NK-92 (cell line): ENCODE measurements around the gene RTL1.

Experiments
- DNase-seq: peaks from one replicate; lab custom pipeline; 2025; ENCODE audit not compliant: unreplicated experiment; lab: John Stamatoyannopoulos, UW

RTL1 gene

GRCh38 chr14:100854435-100854834 is 49.1 kb downstream of the RTL1 start:
- no peak for DNase-seq

DNA sequence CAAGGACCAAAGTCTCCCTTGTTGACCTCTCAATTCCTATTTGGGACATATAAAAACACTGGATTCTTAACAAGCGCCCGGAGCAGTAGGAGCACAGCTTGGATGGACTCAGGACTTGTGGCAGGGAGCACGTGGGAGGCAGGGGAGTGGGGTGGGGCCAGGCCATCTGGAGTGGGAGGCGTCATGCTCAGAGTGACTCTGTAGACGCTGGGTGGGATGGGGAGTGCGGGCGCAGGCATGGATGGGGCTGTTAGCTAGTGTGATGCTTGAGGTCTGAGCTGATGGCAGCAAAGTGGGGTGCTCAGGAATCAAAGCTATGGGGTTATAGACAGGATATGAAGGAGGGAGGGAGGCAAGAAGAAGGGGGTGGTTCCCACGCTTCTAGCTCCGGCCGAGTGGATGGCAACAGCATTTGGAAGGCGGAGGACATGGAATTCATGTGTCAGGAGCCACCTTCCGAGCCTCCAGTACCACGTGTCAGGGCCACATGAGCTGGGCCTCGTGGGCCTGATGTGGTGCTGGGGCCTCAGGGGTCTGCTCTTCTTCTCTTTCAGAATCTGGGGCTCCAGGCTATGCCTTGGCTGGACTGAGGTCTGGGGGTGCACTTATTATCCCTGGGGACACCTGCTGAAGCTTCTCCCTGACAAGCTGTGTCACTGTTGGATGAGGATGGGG is 51.4 kb downstream of the RTL1 start:
- no peak for DNase-seq

GRCh38 chr14:100851586-100851916 is 52.0 kb downstream of the RTL1 start:
- no peak for DNase-seq

- no peak for DNase-seq
Measured at GRCh38 chr14:100850841-100851585, 52.5 kb downstream of the RTL1 start.

GRCh38 chr14:100849115-100849781 is 54.3 kb downstream of the RTL1 start:
- DNase-seq = no peak

DNA sequence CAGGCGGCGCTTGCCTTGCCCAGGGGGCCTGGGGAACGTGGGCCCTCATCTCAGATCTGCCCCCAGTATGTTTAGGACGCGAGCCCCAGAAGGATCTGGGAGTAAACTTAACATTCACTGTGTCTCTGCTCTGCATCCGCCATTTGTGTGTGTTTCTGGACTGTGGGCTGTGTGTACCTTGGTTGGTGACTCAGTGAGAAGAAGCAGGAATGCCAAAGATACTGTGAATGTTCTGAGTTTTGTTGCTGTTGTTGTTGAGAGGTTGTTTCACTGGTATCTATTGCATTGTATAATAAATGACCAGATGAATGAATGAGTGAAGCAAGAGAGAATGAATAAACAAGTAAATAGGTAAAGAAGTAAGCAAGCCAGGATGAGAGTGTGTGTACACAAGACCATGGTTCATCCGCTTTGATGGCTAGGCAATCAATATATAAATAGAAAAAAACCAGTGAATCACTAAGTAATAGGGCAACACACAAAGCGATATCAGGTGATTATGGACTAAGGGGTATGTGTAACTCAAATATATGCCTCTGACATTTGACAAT is 57.1 kb downstream of the RTL1 start:
- no peak for DNase-seq

DNA sequence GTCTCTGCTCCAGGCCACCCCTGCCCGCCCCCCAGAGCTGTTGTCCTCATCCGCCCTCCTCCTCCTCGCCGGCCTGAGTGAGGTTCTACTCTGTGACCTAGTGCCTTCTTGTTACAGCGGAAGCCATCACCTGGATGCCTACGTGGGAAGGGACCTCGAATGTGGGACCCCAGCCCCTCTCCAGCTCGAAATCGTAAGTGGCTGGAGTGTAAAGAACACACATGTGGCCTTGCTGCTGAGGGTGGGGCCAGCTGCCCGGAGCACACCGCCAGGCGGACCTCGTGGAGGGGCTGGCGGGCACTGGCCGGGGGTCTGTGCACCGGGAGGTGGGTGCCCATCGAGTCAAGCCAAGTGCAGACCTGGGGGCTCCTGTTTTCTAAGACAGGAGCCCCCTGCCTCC is 58.2 kb downstream of the RTL1 start:
- no peak for DNase-seq

DNA sequence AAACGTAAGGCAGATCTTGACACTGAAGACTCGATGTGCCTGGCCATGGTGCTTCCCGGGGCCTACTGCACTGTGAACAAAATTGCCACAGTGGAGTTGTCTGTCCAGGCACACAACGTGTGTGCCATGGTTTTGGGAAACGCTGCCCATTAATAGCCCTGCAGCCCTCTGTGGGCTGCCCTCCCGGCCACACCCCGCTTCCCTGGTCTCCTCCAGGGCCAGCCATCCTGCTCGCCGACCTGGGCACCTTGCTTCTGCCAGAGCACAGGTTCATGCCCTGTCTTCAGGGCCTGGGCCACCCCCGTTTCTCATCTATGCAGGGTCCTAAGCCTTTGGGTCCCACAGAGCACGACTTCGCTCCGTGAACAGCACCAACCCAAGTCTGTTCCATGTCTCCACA is 58.7 kb downstream of the RTL1 start:
- no peak for DNase-seq

DNA sequence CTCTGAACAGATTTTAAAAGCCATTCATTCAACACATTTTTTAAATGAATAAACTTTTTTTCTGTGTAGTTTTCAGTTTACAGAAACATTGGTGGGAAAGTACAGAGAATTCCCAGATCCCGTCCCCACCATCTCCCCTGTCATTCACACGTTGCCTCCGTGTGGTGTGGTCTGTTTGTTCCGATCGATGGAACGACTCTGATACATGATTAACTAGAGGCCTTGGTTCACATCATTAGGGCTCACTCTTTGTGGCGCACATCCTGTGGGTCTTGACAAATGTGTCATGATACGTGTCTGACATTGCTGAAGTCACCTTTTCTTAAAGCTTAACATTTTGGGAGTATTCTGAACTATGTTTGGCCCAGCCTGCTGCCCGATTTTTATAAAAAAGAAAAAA is 59.1 kb downstream of the RTL1 start:
- DNase-seq = no peak

DNA sequence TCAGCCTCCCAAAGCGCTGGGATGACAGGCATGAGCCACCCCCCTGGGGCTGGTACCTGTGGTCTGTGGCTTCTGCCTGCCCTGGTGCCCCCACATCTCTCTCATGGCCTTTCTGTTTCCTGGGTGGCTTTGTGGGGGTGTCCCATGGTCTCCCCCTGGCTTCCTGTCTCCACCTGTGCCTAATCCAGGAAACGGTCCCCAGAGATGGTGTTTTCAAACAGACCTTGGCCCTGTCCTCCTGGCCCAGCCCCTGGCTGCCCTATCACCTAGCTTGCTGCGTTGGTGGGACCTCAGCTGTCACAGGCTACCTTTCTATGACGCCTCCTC is 59.5 kb downstream of the RTL1 start:
- no peak for DNase-seq

DNA sequence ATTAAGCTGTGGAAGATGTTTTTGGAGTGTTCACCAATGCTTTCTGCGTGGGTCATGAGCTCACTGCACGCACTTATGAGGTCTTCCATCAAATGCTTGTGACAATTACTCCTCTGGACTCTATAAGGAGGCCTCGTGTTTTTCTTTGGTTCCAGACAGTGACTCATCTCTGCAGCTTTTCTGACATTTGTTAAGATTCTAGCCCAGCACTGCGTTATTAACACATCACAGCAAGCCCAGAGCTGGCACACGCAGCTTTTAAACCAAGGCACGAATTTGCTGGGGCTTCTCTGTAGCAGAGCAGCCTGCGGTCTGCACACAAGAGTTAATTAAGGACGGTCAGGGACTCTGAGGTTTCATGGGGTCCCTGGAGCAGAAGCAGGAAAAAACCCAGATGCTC is 60.7 kb downstream of the RTL1 start:
- no peak for DNase-seq

GRCh38 chr14:100841761-100842403 is 61.6 kb downstream of the RTL1 start:
- no peak for DNase-seq

GRCh38 chr14:100841066-100841760 is 62.3 kb downstream of the RTL1 start:
- DNase-seq = no peak

DNA sequence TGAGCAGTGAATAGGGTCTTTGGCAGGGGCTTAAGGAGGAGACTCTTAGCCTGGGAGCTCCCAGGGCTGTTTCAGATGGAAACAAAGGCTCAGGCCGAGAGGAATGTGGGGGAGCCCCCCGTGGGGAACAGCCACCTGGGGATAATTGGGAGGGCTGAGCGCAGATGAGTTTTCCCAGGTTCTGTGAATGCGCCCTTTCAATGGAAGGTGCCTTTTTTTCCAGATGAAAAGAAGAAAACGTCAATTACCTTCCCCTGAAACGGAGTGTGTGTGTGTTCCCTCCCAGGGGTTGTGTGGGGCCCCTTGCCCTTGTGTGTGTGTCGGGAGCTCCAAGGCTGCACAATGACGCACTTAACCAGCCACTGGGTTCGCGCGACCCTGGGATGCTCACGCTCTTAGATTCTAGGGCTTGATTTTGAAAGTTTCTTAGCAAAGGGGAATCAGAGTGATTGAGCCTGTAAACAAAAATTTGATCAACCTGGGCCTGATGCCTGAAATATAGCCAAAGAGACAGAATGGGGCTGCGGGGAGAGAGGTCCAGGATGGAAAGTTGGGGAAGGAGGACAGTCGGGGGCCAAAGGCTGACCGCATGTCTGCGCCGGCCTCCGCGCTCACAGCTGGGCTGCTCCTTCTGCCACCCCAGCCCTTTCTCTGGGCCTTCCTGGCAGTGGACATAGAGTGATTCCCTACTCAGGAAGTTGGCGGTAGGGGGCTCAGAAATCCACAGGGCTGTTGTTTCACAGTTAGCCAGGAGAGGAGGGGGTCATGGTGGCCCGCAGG is 63.0 kb downstream of the RTL1 start:
- DNase-seq = no peak

DNA sequence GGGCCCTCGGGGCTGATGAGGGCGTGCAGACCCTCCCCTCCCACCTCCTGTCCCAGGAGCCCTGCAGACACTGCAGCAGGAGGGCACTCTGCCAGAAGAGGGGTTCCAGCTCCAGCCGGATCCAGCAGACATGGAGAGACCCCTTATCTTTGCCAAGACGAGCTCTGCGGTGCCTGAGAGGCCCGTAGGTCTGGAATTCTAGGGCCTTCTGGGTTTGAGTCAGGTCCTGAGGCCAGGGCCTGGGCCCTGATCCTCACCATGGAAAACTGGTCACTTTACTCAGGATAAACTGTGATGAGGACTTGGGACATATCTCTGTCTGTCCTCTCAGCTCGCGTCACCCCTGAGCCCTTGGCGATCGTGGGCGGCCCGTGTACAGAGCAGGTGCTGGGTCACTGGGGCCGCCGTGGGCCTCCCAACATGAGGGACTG is 63.8 kb downstream of the RTL1 start:
- no peak for DNase-seq

DNA sequence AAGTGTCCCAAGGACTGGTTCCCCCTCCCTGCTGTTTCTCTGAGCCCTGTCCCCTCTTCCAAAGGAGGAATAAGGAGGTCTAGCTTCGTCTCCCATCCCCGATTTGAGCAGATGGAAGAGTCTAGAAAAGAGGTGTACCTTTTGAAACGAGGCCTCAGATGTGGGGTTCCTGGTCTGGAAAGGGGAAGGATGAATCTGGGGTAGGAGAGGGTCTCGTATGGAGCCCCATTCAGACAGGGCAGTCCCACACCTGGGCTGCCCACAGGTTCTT is 64.3 kb downstream of the RTL1 start:
- DNase-seq = no peak

- DNase-seq = no peak
Measured at GRCh38 chr14:100838493-100839314, 64.8 kb downstream of the RTL1 start.

DNA sequence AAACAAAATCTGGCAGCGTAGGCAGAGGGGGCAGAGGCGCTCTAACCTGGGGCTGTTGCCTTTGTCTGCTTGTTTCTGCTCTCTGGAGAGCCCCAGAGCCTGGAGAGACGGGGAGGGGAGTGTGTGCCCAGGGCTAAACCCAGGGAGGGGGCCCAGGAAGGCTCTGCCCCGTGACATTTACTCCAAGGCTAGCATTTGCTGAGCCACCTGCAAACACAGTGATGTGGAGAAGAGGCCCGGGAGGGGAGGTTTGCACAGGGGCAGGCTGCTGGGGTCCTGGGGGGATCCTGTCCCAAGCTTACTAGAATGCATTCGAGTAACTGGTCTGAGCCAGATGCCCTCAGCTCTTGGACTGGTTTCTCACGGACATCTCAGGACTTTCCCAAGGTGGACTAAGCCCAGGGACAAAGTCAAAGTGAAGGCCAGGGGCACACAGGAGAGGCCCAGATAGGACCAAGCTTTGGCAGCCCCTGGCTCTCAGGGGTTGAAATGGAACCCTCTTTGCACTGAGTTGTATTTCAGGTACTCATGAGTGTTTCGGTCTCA is 65.6 kb downstream of the RTL1 start:
- DNase-seq = no peak
